NCI-H2171 treated with DMSO at 0.1 percent for 48 hours (cell line): ENCODE results near the gene ZNF628.

Experiments
- DNase-seq: peaks from one replicate; lab custom pipeline; 2025; lab: John Stamatoyannopoulos, UW

ZNF628 gene

DNA sequence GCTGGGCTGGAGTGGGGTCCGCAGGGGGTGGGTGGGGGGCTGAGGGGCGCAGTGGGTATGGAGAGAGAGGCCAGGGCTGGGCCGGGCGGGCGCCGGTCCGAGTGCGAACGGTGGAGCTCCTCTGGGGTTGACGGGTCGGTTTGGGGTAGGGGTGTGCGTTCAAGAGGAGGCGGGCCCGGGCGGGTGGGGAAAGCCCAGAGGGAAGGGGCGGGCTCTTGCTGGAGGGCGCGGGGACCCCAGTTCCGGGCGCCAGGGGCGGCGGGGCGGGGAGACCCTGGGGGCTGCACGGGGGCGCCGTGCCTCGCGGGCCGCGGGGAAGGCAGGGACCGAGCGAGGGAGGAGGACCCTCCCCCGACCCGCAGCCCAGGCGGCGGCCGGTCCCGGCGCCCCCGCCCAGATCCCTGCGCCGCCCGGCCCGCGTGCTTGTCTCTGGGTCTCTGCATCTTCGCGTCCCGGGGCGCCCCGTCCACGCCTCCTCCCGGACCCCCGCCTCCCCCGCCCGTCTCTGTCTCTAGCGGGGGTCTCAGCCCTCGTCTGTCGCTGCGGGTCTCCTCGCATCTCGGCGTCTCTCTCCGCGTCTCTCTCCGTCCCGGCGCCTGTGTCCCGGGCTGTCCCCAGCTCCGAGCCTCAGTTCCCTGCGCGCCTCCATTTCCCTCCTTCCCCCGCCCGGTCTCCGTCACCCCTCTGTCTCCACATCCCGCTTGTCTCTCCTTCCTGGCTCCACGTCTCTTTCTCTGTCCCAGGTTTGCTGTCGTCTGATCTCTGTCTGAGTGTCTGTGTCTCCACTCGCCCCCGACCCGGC, 25.1 kb upstream of the ZNF628 start:
- DNase-seq, result peak; percentile 30

DNA sequence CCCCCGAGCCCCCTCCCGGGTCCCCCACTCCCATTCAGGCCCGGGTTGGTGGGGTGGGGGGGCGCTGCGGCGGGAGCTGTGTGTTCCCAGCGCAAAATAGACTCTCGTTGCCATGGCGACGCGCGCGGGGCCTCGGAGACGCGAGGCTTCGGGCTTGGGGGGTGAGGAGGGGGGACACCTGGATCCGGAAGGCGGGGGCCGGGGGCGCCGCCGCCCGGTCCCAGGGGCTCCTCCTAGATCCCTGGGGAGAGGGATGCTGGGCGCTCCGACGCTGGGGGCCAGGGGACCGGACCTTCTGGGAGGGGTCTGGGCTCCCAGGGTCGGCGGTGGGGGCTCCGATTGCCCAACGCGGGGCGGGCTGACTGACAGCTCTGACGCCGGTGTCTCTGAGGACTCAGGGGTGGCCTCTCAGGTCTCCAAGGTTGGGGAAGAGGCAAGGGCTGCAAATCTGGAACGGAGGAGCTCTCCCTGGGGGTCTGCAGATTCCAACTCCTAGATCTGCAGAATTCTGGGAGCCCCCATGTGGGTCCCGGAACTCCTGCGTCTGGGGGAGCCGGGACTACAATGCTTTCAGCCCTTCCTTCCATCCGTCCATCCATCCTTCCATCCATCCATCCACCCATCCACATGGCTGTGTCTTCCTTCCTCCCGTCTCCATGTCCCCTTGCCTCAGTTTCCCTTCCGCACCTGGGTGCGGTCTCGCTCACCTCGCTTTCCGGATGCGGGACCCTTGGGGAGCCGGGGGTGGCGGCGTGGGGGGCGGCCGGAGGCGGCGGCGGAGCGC, 24.3 kb upstream of the ZNF628 start:
- no peak for DNase-seq

DNA sequence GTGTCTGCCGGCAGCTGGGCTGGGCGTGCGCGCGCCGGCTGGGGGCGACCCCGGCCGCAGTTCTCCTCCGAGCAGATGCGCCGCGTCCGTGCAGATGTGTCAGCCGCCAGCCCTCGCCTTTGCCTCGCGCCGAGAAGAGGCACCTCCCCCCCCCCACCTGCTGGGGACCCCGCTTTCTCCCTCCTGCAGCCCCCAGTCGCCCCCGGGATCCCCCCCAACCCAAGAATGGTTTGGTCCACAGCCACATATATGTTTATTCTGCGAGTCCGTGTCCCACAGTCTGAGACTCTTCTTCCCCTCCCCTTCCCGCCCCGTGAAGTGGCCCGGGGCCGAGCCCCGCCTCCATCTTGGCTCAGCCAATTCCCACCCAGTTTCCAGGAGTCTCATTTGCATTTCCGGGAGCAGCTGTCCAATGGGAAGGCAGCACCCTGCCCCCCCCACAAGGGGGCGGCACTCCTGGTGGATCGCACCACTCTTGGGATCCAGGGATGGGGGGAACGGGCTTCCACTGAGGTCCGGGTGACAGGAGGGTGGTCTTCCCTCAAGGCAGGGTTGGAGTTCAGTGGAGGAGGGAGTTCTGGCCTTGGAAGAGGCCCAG, 23.6 kb upstream of the ZNF628 start:
- DNase-seq, result peak; percentile 82

DNA sequence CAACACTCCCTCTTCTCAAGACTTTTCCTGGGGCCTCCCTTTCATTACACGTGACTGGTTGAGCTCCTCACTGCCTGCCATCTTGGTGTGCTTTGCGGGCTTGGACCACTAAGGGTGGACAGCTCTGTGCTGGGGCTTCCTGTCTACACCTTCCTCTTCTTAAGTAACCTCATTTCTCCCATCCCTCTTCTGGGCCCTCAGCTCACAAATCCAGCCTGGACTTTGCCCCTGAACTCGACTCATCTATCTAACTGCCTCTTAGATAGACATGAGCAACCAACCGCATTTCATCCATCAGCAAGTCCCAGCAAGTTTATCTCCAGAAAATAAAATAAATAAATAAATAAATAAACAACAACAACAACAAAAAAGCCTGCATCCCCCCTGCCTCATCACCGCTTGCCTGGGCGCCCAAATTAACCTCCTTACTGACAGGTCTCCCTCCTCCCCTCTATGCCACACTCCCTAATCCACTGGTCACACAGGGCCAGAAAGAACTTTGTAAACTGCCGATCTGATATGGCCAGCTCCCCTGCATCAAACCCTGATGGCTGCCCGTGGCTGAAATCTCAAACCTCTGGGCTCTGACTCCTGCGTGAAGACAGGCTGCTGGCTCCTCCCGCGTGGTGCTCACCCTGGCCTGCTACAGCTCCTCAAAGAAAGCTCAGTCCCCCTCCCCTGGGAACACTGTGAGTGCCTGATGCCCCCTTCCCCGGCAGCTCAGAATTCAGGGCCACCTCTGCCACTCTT, 22.7 kb upstream of the ZNF628 start:
- DNase-seq, result no peak

DNA sequence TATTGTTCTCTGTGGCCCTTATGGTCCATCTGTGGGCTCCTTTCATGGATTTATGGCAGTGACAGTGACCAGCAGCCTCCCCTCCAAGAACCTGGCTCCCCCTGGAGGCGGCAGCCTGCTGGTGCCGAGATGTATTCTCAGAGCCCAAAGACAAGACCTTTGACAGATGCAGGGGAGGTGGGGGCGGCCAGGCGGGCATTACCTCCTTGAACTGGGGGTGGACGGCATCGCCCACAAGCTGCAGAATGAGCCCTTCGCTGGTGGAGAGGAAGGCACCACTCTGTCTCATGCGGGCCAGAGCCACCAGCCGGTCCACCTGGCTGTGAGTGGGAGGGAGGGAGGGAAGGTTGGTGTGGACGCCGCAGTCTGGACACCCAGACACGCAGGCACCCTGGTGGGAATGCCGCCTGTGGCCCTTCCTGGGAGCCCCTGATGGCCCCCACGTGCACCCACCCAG, 21.6 kb upstream of the ZNF628 start:
- DNase-seq, result no peak

DNA sequence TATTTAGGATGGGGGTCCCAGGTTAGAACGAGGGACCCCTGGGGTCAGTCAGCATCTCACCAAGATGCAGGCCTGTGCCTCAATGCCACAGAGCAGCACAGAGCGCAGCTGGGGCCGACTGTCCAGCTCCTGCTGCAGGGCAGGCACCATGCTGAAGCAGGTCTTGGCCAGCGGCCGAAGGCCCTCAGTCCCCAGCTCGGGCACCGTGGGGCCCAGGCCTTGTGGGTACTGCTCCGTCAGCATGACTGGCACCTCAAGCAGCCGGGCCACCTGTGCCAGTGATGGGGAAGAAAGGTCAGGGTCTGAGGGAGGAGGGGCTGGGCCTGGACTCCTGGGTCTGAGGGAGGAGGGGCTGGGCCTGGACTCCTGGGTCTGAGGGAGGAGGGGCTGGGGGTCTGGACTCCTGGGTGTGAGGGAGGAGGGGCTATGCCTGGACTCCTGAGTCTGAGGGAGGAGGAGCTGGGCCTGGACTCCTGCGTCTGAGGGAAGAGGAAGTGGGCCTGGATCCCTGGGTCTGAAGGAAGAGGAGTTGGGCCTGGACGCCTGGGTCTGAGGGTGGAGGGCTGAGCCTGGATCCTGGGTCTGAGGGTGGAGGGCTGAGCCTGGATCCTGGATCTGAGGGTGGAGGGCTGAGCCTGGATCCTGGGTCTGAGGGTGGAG, 20.7 kb upstream of the ZNF628 start:
- no peak for DNase-seq

DNA sequence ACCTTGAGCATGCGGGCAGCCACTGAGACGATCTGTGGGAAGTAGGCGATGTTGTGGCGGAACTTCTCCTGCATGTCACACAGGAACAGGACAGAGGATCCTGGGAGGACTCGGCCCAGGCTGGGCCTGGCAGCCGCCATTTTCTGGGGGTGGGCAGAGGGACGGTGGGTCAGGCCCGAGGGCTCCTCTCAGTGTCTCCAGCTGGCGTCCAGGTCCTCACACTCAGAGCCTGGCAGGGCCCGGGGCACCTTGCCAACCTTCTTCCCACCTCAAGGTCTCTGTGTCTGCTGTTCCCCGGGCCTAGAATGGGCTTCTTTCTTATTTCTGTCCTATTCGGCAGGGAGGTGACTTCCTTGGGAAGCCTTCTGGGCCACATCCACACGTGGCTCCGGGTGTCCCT, 20.1 kb upstream of the ZNF628 start:
- DNase-seq, result no peak

DNA sequence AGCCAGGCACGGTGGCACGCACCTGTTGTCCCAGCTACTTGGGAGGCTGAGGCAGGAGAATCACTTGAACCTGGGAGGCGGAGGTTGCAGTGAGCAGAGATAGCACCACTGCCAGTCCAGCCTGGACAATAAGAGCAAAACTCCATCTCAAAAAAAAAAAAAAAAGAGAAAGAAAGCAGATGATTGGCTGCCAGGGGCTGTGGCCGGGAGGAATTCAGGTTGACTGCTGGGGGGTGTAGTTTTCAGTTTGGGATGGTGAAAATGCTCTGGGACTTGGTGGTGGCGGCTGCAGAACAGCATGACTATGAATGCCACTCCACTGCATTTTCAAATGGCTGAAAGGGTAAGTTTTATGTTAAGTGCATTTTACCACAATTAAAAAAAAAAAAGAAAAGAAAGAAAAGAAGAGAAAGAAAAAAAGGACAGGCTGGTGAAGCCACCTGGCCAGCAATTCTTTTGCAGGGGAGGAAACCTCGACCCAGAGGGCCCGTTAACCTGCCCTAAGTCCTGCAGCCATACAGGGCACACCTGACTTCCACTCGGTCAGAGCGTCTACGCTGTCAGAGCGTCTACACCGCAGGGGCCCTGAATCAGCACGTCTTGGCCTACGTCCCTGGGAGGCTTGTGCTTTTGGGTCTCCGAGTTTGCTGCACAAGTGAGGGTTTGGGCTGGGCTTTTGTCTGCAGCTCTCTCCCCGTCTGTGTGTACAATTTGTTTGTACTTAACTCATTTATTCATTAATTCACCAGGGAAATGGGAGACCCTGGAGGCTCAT, 18.5 kb upstream of the ZNF628 start:
- DNase-seq, result no peak

DNA sequence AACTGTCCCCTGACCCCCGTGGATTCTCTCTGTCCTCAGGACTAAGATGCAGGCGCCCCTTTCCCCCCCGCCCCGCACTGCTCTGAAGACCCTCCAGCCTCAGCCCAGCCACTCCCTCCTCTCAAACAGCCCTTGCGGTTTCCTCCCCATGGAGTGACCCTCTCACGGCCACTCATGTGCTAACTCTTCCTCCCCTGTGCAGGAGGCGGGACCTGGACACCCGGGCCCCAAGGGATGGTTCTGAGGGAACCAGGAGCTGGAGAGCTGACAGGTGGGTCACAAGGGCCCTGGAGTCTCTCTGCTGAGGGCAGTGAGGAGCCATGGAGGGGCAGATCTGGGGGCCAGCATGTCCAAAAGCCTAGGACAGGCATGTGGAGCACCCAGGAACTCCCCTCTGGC, 16.9 kb upstream of the ZNF628 start:
- DNase-seq, result no peak

DNA sequence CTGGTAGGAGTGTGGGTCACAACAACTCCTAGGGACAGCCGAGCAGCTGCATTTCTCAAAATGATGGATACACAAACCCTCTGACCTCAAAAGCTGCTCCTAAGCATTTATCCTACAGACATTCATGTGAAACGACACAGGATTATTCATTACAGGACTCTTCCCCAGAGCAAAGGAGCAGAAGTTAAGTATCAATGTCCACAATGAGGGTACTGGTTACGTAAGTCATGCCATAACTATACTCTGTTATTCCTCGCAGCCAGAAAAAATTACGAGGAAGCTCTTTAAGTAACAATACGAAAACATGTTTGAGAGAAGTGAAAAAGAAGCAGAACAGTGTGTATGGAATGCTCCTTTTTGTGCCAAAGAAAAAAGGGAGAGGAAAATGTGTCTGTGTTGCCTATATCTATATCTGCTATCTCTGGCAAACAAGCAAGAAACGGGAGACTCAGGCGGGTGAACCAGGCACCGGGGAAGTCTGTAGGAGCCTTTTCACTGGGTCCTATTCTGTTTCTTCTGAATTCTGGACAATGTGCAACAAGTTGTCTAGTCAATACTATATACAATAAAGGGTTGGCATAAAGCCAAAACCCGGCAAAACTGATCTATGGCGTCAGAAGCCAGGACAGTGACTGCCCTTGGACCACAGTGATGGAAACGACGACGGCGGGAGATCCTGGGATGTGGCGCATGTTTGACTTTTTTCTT, 16.3 kb upstream of the ZNF628 start:
- no peak for DNase-seq

DNA sequence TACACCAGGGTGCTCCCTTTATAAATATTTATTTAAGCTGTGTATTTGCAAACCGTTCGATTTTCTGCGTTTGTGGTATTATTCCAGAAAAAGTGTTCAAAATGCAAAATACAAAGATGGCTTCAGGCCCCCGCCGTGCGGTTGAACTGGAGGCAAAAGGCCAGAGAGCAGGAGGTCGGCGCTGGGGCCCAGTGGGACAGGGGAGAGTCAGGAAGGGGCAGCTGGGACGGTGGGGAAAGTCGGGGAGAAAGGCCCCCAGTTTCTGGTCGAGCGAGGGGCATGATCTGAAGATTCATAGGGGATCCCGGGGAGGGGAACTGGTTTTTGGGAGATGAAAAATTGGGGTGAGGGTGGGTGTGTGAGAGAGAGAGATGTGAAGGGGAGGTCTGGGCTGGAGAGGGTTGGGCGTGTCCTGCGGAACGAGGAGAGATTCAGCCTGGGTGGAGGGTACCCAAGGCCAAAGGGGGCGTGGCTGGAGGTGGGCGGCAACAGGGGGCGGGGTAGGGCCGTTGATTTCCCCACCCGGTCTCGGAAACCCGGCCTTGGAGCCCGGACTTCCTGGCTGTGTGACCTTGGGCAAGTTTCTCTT, 15.7 kb upstream of the ZNF628 start:
- no peak for DNase-seq

DNA sequence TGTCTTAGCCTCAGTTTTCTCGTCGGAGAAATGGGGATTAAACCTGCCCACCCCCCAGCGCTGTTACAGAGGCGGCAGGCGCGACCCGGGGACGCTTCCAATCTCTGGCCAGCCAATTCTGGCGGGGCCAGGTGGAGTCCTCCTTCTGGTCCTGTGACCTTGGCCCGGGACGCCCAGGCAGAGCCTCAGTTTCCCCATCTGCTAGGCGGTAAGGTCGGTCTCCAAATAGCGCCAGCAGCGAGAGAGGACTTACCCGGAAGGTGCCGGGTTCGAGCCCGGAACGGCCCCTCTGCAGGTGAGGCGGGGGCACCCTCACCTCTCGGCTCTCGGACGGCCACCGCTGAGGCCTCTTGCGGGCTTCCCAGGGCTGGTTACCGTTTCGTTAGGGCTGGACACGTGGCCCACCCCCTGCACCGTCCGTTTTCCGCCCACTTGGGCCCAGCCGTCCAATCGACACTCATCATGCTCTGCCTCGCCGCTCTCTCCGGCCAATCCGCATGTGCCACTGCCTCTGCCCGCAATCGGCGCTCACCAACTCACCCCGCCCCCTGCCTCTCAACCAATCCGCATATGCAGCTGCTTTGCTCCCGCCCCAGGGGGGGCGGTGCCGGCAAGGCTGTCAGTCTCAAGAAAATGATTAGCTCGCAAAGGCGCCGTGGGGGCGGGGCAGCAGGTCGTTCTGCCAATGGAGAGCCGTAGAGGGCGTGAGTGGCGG, 15.0 kb upstream of the ZNF628 start, which contains the start of gene ISOC2:
Gene ISOC2 (minus strand): TSS at position 384 of the 715 bp plus-strand sequence. CDS start 5,156 bp downstream, outside the sequence.
- peak; percentile 99 for DNase-seq

DNA sequence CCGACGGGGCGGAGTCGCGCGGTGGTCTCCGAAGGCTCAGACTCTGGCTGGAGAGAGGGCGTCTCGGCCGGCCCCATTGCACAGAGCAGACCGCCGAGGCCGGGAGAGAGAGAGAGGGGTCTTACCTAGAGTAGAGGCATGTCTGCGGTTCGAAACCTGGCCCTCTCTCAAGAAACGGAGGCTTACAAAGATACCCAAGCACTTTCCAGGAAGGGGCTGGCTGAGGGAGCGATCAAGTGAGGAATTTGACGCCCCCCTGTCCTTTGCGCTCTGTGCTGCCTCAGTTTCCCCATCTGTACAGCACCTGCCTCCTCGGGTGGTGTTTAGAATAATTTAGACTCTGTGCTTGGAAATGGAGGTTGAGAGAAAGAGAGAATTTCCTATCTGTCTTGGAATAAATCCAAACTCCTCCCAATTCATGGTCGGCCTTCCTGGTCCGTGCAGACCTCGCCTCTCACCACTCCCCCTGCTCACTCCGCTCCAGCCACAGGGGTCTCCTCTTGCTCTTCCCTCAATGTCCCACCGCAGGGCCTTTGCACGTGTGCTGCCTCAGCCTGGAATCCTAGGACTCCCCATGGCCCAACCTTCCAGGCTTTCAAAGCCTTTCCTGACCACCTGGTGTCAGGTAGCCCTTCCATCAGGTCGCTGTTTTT, 14.3 kb upstream of the ZNF628 start:
- no peak for DNase-seq

DNA sequence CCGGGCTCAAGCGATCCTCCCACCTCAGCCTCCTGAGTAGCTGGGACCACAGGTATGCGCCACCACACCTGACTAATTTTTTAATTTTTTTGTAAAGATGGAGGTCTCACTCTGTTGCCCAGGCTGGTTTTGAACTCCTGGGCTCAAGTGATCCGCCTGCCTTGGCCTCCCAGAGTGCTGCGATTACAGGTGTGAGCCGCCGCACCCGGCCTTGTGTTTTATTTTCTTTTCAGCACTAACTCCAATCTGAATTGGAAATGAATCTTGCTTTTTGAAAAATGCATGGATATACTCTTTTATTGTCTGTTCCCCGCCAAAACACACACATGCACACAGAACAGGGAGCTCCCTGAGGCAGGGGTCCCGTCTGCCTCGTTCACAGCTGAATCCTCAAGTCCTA, 13.7 kb upstream of the ZNF628 start:
- DNase-seq, result no peak

DNA sequence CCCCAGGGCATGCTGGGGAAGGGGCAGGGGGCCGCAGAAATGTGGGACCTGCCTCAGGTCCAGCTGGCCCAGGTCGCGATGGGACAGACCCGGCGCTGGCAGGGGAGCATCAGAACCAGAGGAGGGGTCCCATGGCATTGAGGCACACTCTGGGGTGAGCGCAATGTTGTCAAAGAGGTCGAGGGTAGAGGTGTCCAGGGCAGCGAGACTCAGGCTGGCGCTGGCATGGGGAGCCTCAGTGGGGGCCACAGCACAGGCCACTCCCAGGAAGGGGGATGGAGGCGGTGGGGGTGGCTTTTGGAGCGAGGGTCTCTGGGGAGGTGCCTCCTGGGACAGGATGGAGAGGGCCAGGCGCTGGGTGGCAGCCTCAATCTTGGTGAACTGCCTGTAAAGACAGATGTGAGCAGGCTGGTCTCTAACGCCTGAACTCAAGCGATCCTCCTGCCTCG, 12.8 kb upstream of the ZNF628 start:
- no peak for DNase-seq

DNA sequence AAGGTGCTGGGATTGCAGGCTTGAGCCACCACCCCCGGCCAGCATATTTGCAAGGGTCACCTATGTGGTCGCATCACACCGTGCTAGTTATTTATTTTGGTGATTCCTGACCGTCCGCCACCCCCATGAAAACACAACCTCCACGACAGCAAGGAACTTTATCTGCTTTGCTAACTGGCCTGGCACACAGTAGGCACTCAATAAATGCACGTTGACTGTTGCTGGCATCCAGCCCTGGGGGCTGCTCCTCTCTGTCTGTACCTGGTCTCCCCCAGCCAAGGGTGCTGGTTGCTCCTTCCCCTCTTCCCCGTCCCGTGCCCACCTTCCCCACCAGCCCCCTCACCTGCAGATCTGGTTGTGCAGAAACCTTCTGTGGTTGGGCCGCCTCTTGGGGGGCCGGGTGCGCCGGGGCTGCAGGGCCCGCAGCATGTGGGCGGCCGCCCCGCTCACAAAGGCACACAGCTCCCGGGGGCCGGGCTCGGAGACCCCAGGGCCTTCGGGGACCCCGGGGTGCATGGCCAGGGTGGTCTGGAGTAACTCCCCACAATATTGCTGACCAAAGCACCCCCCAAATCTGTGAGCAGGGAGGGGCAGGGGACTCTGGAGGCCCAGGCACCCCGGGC, 12.3 kb upstream of the ZNF628 start:
- DNase-seq, result no peak

DNA sequence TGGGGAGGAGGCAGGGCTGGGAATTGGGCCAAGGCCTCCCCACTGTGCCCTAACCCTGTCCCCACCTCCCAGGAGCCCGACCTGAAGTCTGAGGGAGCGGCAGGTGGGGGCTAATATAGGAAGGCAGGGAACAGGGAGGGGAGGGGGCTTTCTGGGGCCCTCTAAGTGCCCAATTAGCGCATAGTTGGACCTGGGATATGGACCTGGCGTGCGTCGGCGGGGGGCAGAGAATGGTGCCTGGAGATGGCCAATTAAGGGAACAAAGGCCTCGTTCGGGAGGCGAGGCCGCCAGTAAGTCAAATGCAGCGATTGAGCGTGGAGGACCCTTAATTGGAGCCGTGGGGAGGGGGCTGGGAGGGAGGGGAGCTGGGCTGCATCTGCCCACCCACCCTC, 11.8 kb upstream of the ZNF628 start, which contains the start of gene C19orf85:
Gene C19orf85 (minus strand): TSS at position 90 of the 393 bp plus-strand sequence. CDS start 197 bp downstream, outside the sequence.
- no peak for DNase-seq
